T1000 (cell line): Measurements from ENCODE around the gene RABEP2.
"Not testable (repeated sequence)": the region's sequence is repeated elsewhere in the genome, so short reads cannot be mapped to it uniquely, and the experiment has no call there.

ENCODE experiments used
- DNase-seq: peaks from one replicate; lab custom pipeline; 2025; ENCODE audit warnings: mixed read lengths; lab: John Stamatoyannopoulos, UW

RABEP2 gene

GRCh38 chr16:28879261-28879840 lies 45.7 kb downstream of the RABEP2 start:
- no peak for DNase-seq

GRCh38 chr16:28878083-28878926 lies 46.7 kb downstream of the RABEP2 start, which contains the start of gene ATP2A1:
TSS of gene ATP2A1 (plus strand) at chr16:28878488. CDS start at chr16:28878672, 184 bp downstream.
- no peak for DNase-seq

- DNase-seq = no peak
Observed at GRCh38 chr16:28877655-28878000, 47.4 kb downstream of the RABEP2 start.

GRCh38 chr16:28876973-28877654 lies 47.9 kb downstream of the RABEP2 start:
- no peak for DNase-seq

- DNase-seq = no peak
Observed at GRCh38 chr16:28876019-28876659, 48.9 kb downstream of the RABEP2 start.

GRCh38 chr16:28875134-28876018 lies 49.7 kb downstream of the RABEP2 start:
- no peak for DNase-seq

GRCh38 chr16:28874406-28874805 lies 50.6 kb downstream of the RABEP2 start:
- no peak for DNase-seq

- DNase-seq = no peak
Observed at GRCh38 chr16:28873543-28874201, 51.4 kb downstream of the RABEP2 start.

- no peak for DNase-seq
Observed at GRCh38 chr16:28872952-28873351, 52.1 kb downstream of the RABEP2 start.

- no peak for DNase-seq
Observed at GRCh38 chr16:28869201-28869600, 55.8 kb downstream of the RABEP2 start.

GRCh38 chr16:28867646-28868045 lies 57.4 kb downstream of the RABEP2 start:
- not testable (repeated sequence) for DNase-seq

- DNase-seq = no peak
Observed at GRCh38 chr16:28867241-28867640, 57.8 kb downstream of the RABEP2 start.

- no peak for DNase-seq
Observed at GRCh38 chr16:28866454-28866804, 58.6 kb downstream of the RABEP2 start.

- DNase-seq = no peak
Observed at GRCh38 chr16:28865722-28866453, 59.1 kb downstream of the RABEP2 start.

GRCh38 chr16:28865001-28865688 lies 59.9 kb downstream of the RABEP2 start:
- no peak for DNase-seq

GRCh38 chr16:28863929-28864793 lies 60.9 kb downstream of the RABEP2 start:
- DNase-seq = no peak

GRCh38 chr16:28859326-28859725 lies 65.7 kb downstream of the RABEP2 start:
- no peak for DNase-seq

- DNase-seq = no peak
Observed at GRCh38 chr16:28858421-28858820, 66.6 kb downstream of the RABEP2 start.
